Transverse colon (tissue), 4 donors: ENCODE measurements around the gene PEX13.

Experiments
- CTCF ChIP-seq, 5 experiments: fragments of 200-600 bp in 3 of 5; fragments of 450-650 bp in 2 of 5; sonication (generic) in 3 of 5; IDR thresholded peaks; 1 replicate in 2 of 5; 2 replicates in 3 of 5; pipeline ENCODE4 v1.5.1; 2016 to 2017; ENCODE audit warnings: antibody characterized with exemption in 5 of 5, inconsistent platforms in 3 of 5, mild to moderate bottlenecking in 2 of 5, moderate library complexity in 1 of 5
- EP300 ChIP-seq: sonication (generic); formaldehyde crosslinking; IDR thresholded peaks from one replicate; pipeline ENCODE4 v1.6.1; 2017; ENCODE audit warnings: antibody characterized with exemption, low read depth
- POLR2A ChIP-seq: fragments of 450-650 bp; IDR thresholded peaks from one replicate; pipeline ENCODE4 v1.6.1; 2016; ENCODE audit warnings: antibody characterized with exemption, mild to moderate bottlenecking, moderate library complexity
- POLR2AphosphoS5 ChIP-seq, 3 donors: sonication (generic); formaldehyde crosslinking; IDR thresholded peaks; one replicate each; pipeline ENCODE4 v1.6.1; 2016; ENCODE audit warnings: antibody characterized with exemption in 3 of 3

- no peak for TF ChIP-seq CTCF (IDR thresholded peaks at IDR 0.05)
- no peak for TF ChIP-seq POLR2A
- no peak for TF ChIP-seq EP300
- TF ChIP-seq POLR2AphosphoS5 (IDR thresholded peaks at IDR 0.05) = no peak
Observed at GRCh38 chr2:61042807-61043206, 25.3 kb downstream of the PEX13 start.
